Activated naive CD8-positive, alpha-beta T cell treated with anti-CD3 and anti-CD28 coated beads, Interleukin-2, amount 10 ng/mL, durations not matched to agents 7 days and 5 days (primary cell): ENCODE data around the gene NEDD4L. TPM values are rescaled to one million over a fixed set of nuclear protein-coding genes. Genes with fewer than 3 reads are reported as not detected.

Source experiments
- ATAC-seq: fragments of 150-1000 bp; cut with Tn5 transposase; one replicate; pipeline ENCODE4 v1.10.0; 2021; ENCODE audit warnings: low read depth, moderate library complexity
- POLR2A ChIA-PET: fragments of 350-600 bp; sonication (Branson Sonifier 250); formaldehyde crosslinking; loops from one replicate; lab custom pipeline; 2021; ENCODE audit warnings: antibody characterized with exemption; lab: Charles Lee
- DNase-seq: peaks from one replicate; pipeline ENCODE4 v3.0.0; 2021
- H3K27ac Mint-ChIP-seq: one replicate; pipeline ENCODE4 v1.8.0; 2022; ENCODE audit warnings: mild to moderate bottlenecking, mixed read lengths
- H3K27me3 Mint-ChIP-seq: one replicate; pipeline ENCODE4 v1.8.0; 2022; ENCODE audit warnings: mild to moderate bottlenecking, moderate library complexity, mixed read lengths
- H3K36me3 Mint-ChIP-seq: one replicate; pipeline ENCODE4 v1.8.0; 2021; ENCODE audit warnings: mild to moderate bottlenecking, mixed read lengths
- H3K4me1 Mint-ChIP-seq: one replicate; pipeline ENCODE4 v1.8.0; 2021; ENCODE audit warnings: mixed read lengths
- H3K4me3 Mint-ChIP-seq: one replicate; pipeline ENCODE4 v1.8.0; 2022; ENCODE audit warnings: mild to moderate bottlenecking, moderate library complexity, mixed read lengths
- H3K9me3 Mint-ChIP-seq: one replicate; pipeline ENCODE4 v1.8.0; 2021; ENCODE audit warnings: mixed read lengths
- total RNA-seq, 2 experiments: library from RNA; stranded (reverse); gene quantifications; one replicate each; pipeline ENCODE4 v1.2.3, GENCODE V29; 2021

NEDD4L gene
- total RNA-seq, 2 experiments from 2014 or later: 4.4 to 7.4 TPM

DNA sequence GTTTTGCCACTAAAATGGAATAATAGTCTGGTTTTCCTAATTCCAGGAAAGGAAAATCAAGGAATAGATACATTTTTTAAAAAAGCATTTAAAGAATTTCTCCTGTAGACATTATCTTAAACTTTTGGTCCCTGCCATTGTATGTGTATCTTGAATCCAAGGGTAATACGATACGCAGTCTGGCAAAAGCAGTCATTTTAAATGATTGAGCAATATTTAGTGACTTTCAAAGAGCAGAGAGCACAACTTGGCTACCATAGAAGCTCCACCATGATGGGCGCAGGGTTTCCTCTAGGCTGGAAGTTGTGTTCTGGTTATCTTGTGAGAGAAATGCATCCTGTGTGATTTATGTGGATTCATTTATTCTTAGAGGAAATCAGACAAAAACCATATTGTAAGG is 92.9 kb downstream of the NEDD4L start:
- Mint-ChIP-seq H3K4me3 (no peak overlapping the region), H3K4me1 (peaks cover 18% of the 10 kb centered on the region), H3K9me3 (no peaks in the 10 kb centered on the region), H3K27ac (no peak overlapping the region), H3K27me3 (peaks cover 11% of the 10 kb centered on the region), H3K36me3 (no peaks in the 10 kb centered on the region)
- POLR2A ChIA-PET: no interaction called here
- DNase-seq (no peak), ATAC-seq (no peak)

- POLR2A ChIA-PET: no interaction called here
- H3K36me3 Mint-ChIP-seq: no peaks in the 10 kb centered on the region
- no peak overlapping the region for H3K4me3 Mint-ChIP-seq
- no peak for ATAC-seq
- peaks cover 1% of the 10 kb centered on the region for H3K9me3 Mint-ChIP-seq
- H3K27ac Mint-ChIP-seq: no peak overlapping the region
- DNase-seq: no peak
- peaks cover 13% of the 10 kb centered on the region for H3K27me3 Mint-ChIP-seq
- peaks cover 16% of the 10 kb centered on the region for H3K4me1 Mint-ChIP-seq
These were observed 95.7 kb downstream of the NEDD4L start for GRCh38 chr18:58139459-58140386.

DNA sequence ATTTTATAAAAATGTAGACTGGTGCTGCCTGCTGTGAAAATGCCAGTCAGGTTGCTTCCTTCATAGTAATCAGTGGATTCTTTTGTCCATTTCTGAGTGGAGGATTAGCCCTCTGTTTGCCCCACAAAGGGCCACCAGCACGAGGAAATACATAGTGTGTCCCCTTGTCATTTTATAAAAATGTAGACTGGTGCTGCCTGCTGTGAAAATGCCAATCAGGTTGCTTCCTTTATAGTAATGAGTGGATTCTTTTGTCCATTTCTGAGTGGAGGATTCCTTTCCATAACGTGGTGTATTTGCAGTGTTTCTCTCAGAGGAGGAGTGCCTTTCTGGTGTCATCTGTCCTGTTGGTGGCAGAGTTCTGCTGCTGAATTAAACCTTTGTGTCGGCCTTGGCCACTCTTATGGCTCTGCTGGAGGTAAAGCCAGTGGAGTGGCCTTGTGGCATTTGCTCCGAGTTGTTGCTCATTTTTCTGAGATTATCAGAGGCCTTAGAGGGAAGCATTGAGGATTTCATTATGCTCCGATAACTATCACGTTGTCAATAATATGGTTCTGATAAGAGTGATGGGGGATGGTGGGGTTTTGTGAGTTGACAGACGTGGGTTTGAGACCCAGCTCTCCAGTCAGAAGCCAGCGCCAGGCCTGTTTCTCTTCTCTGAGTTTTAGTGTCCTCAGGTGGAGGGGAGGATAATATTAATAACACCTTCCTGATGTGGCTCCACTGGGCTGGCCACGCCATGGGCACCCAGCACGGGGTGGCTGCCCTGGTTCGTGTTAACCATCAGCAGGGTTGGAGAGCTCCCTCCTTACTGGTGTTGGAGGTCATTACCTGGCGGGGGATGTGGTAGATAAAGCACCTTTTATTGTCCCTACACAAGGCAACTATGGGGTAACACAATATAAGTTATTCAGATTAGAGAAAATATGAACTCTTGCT is 96.6 kb downstream of the NEDD4L start:
- peaks cover 10% of the 10 kb centered on the region for H3K27me3 Mint-ChIP-seq
- no peak overlapping the region for H3K4me3 Mint-ChIP-seq
- H3K36me3 Mint-ChIP-seq: no peaks in the 10 kb centered on the region
- POLR2A ChIA-PET: no interaction called here
- no peak overlapping the region for H3K27ac Mint-ChIP-seq
- peaks cover 1% of the 10 kb centered on the region for H3K9me3 Mint-ChIP-seq
- no peak for ATAC-seq
- peaks cover 7% of the 10 kb centered on the region for H3K4me1 Mint-ChIP-seq
- DNase-seq: no peak

- no peak for ATAC-seq
- POLR2A ChIA-PET: no interaction called here
These were observed 99.4 kb downstream of the NEDD4L start for GRCh38 chr18:58143386-58143785.

DNA sequence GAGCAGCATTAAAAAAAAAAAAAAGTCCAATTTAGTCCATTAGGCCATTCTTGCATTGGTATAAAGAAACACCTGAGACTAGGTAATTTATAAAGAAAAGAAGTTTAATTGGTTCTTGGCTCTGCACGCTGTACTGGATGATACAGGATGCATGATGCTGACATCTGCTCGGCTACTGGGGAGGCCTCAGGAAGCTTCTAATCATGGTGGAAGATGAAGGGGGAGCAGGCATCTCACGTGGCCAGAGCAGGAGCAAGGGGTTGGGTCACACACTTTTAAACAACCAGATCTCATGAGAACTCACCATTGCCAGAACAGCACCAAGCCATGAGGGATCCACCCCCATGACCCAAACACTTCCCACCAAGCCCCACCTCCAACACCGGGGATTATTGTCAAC is 100.1 kb downstream of the NEDD4L start:
- Mint-ChIP-seq H3K4me3 (no peak overlapping the region), H3K36me3 (no peaks in the 10 kb centered on the region), H3K4me1 (peaks cover 4% of the 10 kb centered on the region), H3K27me3 (peaks cover 7% of the 10 kb centered on the region), H3K27ac (no peak overlapping the region), H3K9me3 (peaks cover 1% of the 10 kb centered on the region)
- DNase-seq (no peak), ATAC-seq (no peak)
- POLR2A ChIA-PET: no interaction called here

More at GRCh38 chr18:58143386-58143785, 99.4 kb downstream of the NEDD4L start:
- Mint-ChIP-seq H3K36me3 (no peaks in the 10 kb centered on the region), H3K27me3 (peaks cover 7% of the 10 kb centered on the region), H3K4me1 (peaks cover 4% of the 10 kb centered on the region), H3K27ac (no peak overlapping the region), H3K9me3 (peaks cover 1% of the 10 kb centered on the region), H3K4me3 (no peak overlapping the region)
- DNase-seq: no peak

DNA sequence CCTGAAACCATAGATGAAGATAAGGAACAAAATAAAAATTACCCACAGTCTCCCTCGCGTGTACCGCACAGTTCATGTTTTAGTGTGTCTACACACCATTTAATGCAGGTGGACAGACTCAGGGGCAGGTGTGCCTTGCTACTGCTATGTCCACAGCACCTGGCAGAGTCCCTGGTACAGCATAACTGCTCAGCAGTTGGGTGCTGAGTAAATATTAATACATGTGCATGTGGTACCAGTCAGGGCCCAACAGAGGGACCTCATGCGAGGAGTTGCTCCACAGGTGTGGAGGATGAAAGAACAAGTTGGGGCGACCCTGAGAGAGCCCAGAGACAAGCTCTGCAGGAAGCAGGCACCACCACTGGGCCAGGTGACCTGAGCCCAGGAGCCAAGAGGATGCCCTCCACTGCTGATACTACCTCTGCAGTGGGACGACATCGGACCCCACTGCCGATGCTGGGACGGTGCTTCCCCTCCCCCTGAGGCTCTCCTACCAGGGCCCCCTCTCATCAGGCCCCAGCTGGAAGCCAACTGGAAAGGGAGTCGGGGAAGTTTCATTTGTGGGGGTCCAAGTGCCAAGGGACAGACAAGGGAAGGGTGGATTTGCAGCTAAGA is 100.8 kb downstream of the NEDD4L start:
- Mint-ChIP-seq H3K27me3 (peaks cover 5% of the 10 kb centered on the region), H3K27ac (no peak overlapping the region), H3K36me3 (no peaks in the 10 kb centered on the region), H3K4me1 (peaks cover 1% of the 10 kb centered on the region), H3K4me3 (no peak overlapping the region), H3K9me3 (peaks cover 1% of the 10 kb centered on the region)
- no peak for ATAC-seq
- no peak for DNase-seq
- POLR2A ChIA-PET: no interaction called here

DNA sequence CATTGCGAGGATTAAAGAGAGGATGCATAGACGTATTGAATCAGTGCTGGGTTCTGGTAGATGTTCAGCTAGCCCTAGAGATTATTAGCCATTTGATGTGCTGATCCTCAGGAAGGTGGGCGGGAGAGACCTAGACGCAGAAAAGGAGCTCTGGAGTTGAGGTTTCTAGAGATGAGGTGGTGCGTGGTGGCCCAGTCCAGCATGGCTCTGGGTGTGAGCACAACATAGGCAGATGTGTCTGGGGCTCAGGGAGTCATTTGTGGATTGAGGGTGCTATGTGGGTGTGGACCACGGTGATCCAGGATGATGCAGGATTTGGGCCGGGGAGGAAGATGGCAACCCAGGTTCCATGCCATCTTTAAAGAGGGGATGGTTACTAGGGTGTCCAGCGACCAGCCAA is 102.1 kb downstream of the NEDD4L start:
- H3K9me3 Mint-ChIP-seq: peaks cover 1% of the 10 kb centered on the region
- ATAC-seq (no peak), DNase-seq (no peak)
- POLR2A ChIA-PET: no interaction called here
- H3K4me1 Mint-ChIP-seq: no peaks in the 10 kb centered on the region
- H3K4me3 Mint-ChIP-seq: no peak overlapping the region
- peaks cover 4% of the 10 kb centered on the region for H3K27me3 Mint-ChIP-seq
- no peak overlapping the region for H3K27ac Mint-ChIP-seq
- no peaks in the 10 kb centered on the region for H3K36me3 Mint-ChIP-seq

DNA sequence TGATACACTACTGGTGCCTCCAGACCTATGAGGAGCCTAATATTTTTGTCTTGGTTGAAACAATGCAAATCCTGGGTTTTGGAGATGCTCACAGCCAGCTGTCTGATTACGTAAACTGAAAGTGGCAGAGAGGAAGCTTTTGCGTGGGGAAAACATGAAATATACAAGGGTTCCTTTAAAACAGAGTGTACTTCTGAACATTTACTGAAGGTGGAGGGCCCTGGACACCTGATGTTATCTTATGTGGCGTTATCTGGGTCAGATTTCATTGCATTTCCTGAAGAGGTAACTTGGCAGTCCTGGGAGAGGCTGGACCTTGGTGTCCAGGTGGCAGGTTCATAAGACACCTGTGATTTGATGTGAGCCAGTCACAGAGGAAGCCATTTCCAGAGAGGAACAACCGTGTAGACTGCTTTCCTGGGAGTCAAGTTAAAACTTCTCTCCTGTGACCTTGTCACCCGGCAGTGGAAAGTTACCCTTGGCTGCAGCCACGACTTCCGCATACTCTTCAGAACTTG is 105.0 kb downstream of the NEDD4L start:
- Mint-ChIP-seq H3K4me3 (no peak overlapping the region), H3K27me3 (no peaks in the 10 kb centered on the region), H3K4me1 (peaks cover 3% of the 10 kb centered on the region), H3K36me3 (no peaks in the 10 kb centered on the region), H3K27ac (no peak overlapping the region), H3K9me3 (no peaks in the 10 kb centered on the region)
- ATAC-seq: no peak
- no peak for DNase-seq
- POLR2A ChIA-PET: no interaction called here

GRCh38 chr18:58150772-58151171 is 106.7 kb downstream of the NEDD4L start:
- POLR2A ChIA-PET: no interaction called here
- no peaks in the 10 kb centered on the region for H3K9me3 Mint-ChIP-seq
- ATAC-seq: no peak
- no peak overlapping the region for H3K27ac Mint-ChIP-seq
- H3K4me3 Mint-ChIP-seq: no peak overlapping the region
- H3K36me3 Mint-ChIP-seq: no peaks in the 10 kb centered on the region
- peaks cover 3% of the 10 kb centered on the region for H3K4me1 Mint-ChIP-seq
- no peaks in the 10 kb centered on the region for H3K27me3 Mint-ChIP-seq
- no peak for DNase-seq

DNA sequence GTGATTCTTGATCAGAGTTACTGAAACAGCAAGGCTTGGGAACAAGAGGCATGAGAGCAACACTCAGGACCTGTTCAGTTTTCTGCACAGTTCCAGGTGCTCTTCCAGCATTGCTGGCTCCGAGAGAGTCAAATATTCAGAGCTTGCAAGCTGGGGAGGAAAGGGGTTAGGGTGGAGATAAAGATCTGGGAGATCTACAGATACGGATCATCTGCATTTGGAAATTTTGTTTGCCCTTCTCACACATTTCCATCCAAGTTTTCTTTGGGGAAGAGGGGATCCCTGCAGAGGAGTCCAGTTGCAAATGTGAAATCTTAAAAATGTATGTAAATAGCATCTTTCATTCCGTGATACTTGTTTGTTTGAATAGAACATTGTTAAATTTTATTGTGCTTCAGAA is 108.2 kb downstream of the NEDD4L start:
- POLR2A ChIA-PET: no interaction called here
- no peak for DNase-seq
- ATAC-seq: no peak
- Mint-ChIP-seq H3K36me3 (no peaks in the 10 kb centered on the region), H3K9me3 (no peaks in the 10 kb centered on the region), H3K4me1 (peaks cover 3% of the 10 kb centered on the region), H3K4me3 (no peak overlapping the region), H3K27me3 (peaks cover 2% of the 10 kb centered on the region), H3K27ac (no peak overlapping the region)

DNA sequence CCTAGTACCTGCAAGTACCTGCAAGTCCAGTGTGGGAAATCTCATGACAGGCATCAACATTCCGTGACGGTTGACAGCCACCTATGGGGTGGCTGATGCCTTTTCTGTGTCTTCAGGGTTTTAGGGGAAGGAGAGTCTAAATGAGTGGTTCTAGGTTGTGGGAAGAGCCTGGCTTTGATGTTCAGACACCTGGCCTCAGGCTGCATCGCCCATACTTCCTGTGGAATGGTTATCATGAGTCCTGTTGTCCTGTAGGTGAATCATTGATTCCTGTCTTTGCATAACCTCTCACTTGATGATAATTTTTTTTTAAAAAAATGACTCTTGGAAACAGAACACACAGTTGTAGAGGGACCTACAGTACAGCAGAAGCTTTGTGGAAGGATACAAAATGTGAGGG is 108.9 kb downstream of the NEDD4L start:
- no peak for DNase-seq
- no peak overlapping the region for H3K4me3 Mint-ChIP-seq
- peaks cover 3% of the 10 kb centered on the region for H3K4me1 Mint-ChIP-seq
- ATAC-seq: no peak
- H3K27ac Mint-ChIP-seq: no peak overlapping the region
- no peaks in the 10 kb centered on the region for H3K36me3 Mint-ChIP-seq
- no peaks in the 10 kb centered on the region for H3K9me3 Mint-ChIP-seq
- POLR2A ChIA-PET: no interaction called here
- H3K27me3 Mint-ChIP-seq: peaks cover 4% of the 10 kb centered on the region

GRCh38 chr18:58156516-58156915 is 112.5 kb downstream of the NEDD4L start:
- POLR2A ChIA-PET: no interaction called here

DNA sequence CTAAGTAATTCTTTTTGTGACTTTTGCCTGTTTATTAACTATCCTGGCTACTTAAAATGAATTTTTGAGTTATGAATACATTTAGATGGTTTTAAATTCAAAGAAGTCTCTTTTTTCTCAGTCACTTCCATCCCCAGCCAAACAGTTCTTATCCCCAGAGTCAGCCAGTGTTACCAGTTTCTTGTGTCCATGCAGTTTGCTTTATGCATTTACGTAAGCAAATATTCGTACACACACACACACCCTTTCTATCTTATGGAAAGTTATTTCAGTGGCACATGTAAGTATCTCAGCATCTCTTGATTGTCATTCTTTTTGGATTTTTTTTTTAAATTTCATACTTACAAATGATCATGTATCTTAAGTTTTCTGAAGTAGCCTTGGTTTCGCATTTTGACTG is 113.2 kb downstream of the NEDD4L start:
- DNase-seq (no peak), ATAC-seq (no peak)
- POLR2A ChIA-PET: no interaction called here
- Mint-ChIP-seq H3K4me3 (no peak overlapping the region), H3K27ac (no peak overlapping the region), H3K36me3 (no peaks in the 10 kb centered on the region), H3K4me1 (peaks cover 3% of the 10 kb centered on the region), H3K27me3 (peaks cover 4% of the 10 kb centered on the region), H3K9me3 (no peaks in the 10 kb centered on the region)

More at GRCh38 chr18:58156516-58156915, 112.5 kb downstream of the NEDD4L start:
- DNase-seq: no peak
- no peak for ATAC-seq
- Mint-ChIP-seq H3K27ac (no peak overlapping the region), H3K9me3 (no peaks in the 10 kb centered on the region), H3K4me3 (no peak overlapping the region), H3K4me1 (peaks cover 3% of the 10 kb centered on the region), H3K36me3 (no peaks in the 10 kb centered on the region), H3K27me3 (peaks cover 4% of the 10 kb centered on the region)
